C4-2B (cell line): ENCODE data around the gene CD8B2.
"Not testable (repeated sequence)": the region's sequence is repeated elsewhere in the genome, so short reads cannot be mapped to it uniquely, and the experiment has no call there.

ENCODE experiments used
- H3K27ac ChIP-seq: fragments of 450-650 bp; 2 replicates; pipeline ENCODE4 v1.5.1; 2017
- ZFX ChIP-seq: fragments of 450-650 bp; IDR thresholded peaks from 2 replicates; pipeline ENCODE4 v1.6.1; 2017
- TF ChIP-seq, protein P1 (sequence below): fragments of 450-650 bp; conservative IDR thresholded peaks from 2 replicates; pipeline ENCODE4 v1.5.1; 2017; ENCODE audit warnings: mild to moderate bottlenecking

The CD8B2 gene

DNA sequence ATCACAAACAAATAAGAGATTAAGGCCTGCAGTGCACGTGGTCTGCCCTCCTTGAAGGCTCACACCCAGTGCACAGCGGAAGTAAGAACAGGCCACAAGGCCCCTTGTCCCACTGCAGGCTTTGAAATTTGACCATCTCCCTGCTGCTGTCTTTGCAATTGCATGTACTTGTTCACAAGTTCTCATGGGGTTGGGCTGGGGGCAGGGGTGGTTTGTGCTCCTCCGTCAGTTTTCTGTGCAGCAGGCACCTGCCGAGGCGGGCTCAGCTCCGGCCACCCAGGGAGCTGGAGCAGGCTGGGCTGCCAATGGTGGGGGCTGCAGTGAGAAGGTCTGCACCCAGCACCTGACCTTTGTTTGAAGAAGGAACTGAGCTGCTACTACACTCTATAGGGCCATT, 22.2 kb downstream of the CD8B2 start:
- not testable (repeated sequence) for H3K27ac ChIP-seq

DNA sequence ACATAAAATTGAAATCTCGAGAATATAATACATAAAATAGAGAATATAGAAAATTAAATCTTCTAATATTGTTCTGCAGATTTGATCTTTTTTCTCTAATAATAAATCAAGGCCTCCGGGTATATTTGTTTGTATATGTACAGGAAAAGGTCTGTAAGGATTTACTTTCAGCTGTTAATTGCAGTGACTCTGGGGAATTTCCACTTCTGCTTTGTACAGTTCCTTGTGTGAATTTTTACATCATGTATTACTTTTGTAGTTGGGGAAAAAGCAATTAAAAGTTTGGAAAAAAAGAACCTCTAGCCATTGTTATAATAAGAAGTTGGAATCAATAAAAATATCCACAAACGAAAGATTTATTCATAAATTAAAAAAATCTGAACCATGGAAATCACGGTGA, 23.6 kb downstream of the CD8B2 start:
- not testable (repeated sequence) for H3K27ac ChIP-seq

DNA sequence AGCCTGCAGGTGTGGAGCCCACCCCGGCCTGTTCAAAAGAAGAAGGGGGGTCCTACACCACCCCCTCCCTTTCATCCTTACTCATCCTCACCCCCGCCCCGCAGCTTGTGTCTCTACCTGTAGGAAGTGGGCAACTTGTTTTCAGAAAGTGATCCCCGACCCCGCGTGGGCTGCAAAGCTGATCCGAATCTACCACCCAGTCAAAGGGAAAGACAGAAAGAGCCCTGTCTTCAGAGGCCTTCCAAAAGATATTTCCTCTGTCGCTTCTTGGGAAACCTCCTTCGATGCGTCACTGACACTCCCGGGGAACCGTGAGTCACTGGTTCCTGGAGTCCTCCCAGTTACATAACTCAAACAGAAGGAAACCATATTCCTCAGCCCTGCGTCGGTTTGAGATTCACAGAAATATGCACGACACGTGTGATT, 24.3 kb downstream of the CD8B2 start:
- not testable (repeated sequence) for H3K27ac ChIP-seq

DNA sequence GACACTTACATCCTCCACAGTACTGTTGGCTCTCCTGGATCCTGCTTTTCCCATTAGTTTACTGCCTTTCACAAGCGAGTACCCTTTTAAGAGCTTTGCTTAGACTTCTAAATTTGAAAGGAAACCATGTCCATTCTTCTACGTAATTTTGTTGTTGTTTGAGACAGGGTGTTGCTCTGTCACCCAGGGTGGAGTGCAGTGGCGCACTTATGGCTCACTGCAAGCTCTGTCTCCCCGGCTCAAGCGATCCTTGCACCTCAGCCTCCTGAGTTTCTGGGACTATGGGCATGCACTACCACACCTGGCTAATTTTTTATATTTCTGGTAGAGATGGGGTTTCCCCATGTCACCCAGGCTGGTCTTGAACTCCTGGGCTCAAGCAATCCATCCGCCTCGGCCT, 24.8 kb downstream of the CD8B2 start:
- 0 out of 2 replicates have a peak overlapping the region, but pooled peaks have one; percentile 19 for H3K27ac ChIP-seq

DNA sequence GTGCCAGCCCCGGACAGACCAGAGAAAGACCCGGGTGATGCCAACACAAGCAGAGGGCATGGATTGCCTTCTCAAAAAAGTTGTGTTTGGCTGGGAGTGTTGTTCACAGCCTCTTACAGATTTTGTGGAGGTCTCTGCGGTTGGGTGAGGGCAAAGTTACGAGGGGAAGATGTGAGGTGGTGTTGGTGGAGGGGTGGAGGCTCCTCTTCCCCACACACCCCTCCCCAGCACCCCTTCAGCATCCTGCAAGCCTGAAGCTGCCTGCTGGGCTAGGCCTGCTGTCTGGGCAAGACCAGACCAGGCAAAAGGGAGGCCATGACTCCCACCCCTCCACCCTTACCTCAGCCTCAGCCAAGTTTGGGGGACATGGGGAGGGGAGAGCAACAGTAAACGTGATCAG, 26.2 kb downstream of the CD8B2 start:
- not testable (repeated sequence) for H3K27ac ChIP-seq

DNA sequence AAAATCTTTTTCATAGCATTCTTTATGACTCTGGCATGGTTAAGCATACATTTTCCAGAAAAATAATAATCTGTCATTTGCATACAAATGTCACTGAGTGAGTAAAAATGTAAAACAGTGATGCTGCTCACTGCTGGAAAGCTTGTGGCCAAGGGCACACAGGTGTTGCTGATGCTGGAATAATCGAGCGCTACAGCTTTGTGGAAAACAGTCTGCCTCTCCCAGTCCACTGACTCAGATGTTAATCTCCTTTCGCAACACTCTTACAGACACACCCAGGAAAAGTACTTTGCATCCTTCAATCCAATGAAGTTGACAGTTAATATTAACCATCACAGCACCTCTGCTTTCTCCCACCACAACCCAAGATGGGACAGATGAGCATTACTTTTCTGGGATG, 27.7 kb downstream of the CD8B2 start:
- H3K27ac ChIP-seq = not testable (repeated sequence)

DNA sequence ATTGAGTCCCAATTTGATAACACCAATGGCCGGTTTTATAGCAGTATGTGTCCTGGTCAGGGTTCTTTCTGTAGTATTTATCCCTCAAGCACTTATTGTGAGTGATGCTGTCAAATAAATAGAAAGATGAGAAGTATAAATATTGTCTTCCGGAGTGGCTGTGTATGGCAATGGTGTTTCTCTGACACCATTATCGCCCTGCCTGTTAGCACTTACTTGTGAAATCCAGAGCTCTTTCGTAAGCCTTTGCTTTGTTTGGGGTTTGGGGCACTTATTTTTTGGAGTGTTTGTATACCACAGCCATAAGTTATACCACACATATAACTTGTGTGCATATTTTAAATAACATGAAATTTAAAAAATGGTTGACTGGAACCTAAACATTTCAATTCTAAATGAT, 29.3 kb downstream of the CD8B2 start:
- TF ChIP-seq, protein P1, sequence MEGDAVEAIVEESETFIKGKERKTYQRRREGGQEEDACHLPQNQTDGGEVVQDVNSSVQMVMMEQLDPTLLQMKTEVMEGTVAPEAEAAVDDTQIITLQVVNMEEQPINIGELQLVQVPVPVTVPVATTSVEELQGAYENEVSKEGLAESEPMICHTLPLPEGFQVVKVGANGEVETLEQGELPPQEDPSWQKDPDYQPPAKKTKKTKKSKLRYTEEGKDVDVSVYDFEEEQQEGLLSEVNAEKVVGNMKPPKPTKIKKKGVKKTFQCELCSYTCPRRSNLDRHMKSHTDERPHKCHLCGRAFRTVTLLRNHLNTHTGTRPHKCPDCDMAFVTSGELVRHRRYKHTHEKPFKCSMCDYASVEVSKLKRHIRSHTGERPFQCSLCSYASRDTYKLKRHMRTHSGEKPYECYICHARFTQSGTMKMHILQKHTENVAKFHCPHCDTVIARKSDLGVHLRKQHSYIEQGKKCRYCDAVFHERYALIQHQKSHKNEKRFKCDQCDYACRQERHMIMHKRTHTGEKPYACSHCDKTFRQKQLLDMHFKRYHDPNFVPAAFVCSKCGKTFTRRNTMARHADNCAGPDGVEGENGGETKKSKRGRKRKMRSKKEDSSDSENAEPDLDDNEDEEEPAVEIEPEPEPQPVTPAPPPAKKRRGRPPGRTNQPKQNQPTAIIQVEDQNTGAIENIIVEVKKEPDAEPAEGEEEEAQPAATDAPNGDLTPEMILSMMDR = no peak
- no peak overlapping the region for H3K27ac ChIP-seq

DNA sequence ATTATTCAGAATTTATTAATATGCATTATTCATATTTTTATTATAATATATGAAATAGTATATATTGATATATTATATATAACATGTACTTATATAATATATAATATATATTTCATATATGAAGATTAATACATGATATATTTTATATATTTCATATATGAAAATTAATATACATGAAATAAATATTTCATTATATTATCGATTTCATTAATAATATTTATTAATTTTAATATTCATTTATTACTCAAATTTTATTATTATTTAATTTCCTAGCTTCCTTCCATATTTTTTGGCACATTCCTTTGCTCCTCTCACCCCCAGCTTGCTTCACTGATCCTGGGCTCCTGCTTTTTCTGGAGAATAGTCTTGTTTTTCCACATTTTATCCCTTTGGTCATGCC, 29.7 kb downstream of the CD8B2 start:
- no peak for TF ChIP-seq ZFX
- TF ChIP-seq, protein P1 = no peak

GRCh38 chr2:106517329-106517728, 30.2 kb downstream of the CD8B2 start:
- no peak overlapping the region for H3K27ac ChIP-seq
- TF ChIP-seq, protein P1 = no peak
- TF ChIP-seq ZFX = no peak

More for the DNA sequence above, 29.7 kb downstream of the CD8B2 start:
- no peak overlapping the region for H3K27ac ChIP-seq

- H3K27ac ChIP-seq = no peak overlapping the region
- TF ChIP-seq ZFX = no peak
- TF ChIP-seq, protein P1 = no peak
Measured at GRCh38 chr2:106519767-106520166, 32.6 kb downstream of the CD8B2 start.

DNA sequence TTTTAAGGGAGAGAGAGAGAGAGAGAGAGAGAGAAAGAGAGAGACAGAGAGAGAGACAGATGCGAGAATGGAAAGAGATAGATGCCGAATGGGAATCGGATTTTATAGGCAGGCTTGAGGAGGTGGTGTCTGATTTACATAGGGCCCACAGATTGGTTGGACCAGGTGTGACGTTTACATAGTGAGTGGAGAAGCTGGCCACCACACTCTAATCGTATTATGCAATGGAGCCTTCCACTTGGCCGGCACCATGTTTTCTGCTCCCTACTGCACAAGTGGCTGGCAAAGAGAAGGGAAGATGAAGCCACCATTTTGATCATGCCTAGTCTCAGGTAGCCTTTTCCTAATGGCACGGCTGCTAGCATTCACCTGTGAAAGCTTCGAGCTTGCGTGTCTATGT, 33.9 kb downstream of the CD8B2 start:
- no peak overlapping the region for H3K27ac ChIP-seq
- no peak for TF ChIP-seq ZFX
- TF ChIP-seq, protein P1 = no peak
